GM21723 (cell line): Measurements from ENCODE around the gene IL32.
"Not testable (repeated sequence)": the region's sequence is repeated elsewhere in the genome, so short reads cannot be mapped to it uniquely, and the experiment has no call there.

ENCODE experiments used
- ATAC-seq: cut with Tn5 transposase; IDR thresholded peaks from one replicate; pipeline ENCODE4 v1.9.1; 2021; ENCODE audit warnings: mild to moderate bottlenecking, moderate library complexity; ENCODE audit not compliant: unreplicated experiment

Gene IL32

DNA sequence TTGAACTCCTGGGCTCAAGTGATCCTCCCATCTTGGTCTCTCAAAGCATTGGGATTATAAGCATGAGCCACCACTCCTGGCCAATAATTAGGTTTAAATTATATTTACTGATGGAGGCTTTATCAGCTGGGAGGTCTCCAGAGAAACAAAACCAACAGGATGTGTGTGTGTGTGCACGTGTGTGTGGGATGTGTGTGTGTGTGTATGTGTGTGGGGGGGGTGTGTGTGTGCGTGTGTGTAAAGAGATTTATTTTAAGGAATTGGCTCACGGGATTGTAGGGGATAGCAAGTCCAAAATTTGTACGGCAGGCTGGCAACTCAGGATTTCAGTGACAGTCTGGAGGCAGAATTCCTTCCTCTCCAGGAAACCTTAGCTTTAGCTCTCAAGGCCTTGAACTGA is 14.4 kb upstream of the IL32 start:
- no peak for ATAC-seq

- no peak for ATAC-seq
These were observed 13.9 kb upstream of the IL32 start for GRCh38 chr16:3051494-3051893.

- not testable (repeated sequence) for ATAC-seq
These were observed 12.7 kb upstream of the IL32 start for GRCh38 chr16:3052571-3053329.

- not testable (repeated sequence) for ATAC-seq
These were observed 12.1 kb upstream of the IL32 start for GRCh38 chr16:3053330-3053710.

GRCh38 chr16:3054965-3055733 is 10.3 kb upstream of the IL32 start:
- no peak for ATAC-seq

- not testable (repeated sequence) for ATAC-seq
These were observed 9.7 kb upstream of the IL32 start for GRCh38 chr16:3055734-3056115.

DNA sequence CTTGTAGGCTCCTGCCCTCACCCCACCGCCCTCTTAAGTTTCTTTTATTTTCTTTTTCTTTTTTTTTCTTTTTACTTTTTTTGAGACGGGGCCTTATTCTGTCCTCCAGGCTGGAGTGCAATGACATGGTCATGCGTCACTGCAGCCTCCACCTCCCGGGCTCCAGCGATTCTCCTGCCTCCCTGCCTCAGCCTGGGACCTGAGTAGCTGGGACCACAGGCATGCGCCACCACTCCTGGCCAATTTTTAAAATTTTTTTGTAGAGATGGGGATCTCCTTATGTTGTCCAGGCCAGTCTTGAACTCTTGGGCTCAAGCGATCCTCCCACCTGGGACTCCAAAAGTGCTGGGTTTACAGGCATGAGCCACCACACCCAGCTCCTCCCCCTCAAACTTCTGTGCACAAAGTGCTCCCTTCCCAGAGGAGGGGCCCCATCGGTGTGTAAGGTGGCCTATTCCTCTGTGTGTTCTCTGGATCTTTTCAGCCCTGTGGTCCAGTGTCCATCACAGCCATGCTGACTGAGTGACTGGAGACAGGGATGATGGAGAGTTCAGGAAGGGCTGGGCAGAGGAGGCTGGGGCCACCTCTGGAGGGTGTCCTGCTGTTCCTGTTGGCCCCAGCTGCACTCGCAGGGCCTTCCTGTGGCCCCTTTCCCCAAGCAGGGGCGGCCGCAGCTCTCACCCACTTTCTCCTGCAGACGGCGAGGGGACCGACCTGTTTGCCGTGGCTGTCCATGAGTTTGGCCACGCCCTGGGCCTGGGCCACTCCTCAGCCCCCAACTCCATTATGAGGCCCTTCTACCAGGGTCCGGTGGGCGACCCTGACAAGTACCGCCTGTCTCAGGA is 8.9 kb upstream of the IL32 start:
- no peak for ATAC-seq

- ATAC-seq, result no peak
These were observed 8.0 kb upstream of the IL32 start for GRCh38 chr16:3057181-3058138.

GRCh38 chr16:3058139-3059030 is 7.1 kb upstream of the IL32 start:
- peak; percentile 38 for ATAC-seq

DNA sequence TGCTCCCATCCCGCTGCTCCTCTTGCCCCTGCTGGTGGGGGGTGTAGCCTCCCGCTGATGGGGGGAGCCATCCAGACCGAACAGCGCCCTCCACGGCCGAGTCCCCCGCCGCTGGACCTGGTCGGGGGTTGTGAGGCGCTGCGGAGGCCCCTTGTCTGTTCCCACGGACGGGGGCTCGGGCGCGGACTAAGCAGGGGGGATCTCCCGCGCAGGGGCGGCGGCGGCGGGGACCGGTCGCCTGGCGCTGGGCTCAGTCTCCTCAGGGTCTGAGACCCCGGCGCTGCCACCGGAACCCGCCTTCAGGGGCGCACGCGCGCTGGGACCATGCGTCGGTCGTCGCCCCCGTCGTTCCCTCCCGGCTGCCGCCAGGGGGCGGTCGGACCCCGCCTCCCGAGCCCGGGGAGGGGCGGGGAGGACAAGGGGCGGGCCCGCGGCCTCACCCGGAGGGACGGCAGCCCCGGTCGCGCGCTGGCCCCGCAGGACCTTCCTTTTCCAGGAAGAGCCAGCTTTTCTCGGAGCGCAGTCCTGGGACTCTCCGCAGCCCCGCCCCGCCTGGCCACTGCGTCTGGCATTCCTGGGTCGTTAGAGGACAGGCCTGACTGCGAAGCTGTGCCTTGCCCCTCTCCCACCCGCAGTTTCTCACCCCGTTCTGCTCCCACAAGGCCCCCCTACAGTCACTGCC is 6.3 kb upstream of the IL32 start:
- peak; percentile 77 for ATAC-seq

GRCh38 chr16:3059723-3060242 is 5.7 kb upstream of the IL32 start:
- ATAC-seq, result peak; percentile 6

GRCh38 chr16:3060339-3061127 is 4.9 kb upstream of the IL32 start:
- ATAC-seq, result no peak

- ATAC-seq, result no peak
These were observed 2.9 kb upstream of the IL32 start for GRCh38 chr16:3062553-3062952.

DNA sequence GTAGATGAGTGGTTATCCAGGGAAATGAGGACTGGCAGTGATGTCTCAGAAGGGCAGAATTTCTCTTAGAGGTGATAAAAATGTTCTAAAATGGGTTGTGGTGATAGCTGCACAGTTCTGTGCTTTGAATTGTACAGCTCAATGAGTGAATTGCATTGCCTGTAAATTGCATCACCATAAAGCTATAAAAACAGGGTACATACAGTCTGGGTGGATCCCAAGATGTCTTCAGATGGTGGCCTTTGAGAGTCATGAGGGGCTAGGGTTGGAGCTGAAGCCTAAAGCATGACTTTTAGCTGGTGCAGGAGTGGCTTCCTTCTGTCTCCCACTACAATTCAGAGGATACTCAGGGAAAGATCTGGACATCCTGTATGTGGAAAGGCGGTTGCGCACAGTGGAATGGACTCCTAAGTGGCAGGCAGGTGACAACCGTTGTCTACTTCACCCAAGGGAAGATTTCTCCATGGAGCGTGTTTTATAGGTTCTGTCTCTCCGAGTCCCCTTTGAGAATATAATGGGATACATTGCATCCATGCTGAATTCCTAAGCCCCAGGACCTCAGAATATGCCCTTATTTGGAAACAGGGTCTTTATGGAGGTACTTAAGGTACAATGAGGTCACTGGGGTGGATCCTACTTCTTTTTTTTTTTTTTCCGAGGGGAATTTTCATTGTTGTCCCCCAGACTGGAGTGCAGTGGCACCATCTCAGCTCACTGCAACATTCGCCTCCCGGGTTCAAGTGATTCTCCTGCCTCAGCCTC is 1.6 kb upstream of the IL32 start:
- ATAC-seq, result no peak

DNA sequence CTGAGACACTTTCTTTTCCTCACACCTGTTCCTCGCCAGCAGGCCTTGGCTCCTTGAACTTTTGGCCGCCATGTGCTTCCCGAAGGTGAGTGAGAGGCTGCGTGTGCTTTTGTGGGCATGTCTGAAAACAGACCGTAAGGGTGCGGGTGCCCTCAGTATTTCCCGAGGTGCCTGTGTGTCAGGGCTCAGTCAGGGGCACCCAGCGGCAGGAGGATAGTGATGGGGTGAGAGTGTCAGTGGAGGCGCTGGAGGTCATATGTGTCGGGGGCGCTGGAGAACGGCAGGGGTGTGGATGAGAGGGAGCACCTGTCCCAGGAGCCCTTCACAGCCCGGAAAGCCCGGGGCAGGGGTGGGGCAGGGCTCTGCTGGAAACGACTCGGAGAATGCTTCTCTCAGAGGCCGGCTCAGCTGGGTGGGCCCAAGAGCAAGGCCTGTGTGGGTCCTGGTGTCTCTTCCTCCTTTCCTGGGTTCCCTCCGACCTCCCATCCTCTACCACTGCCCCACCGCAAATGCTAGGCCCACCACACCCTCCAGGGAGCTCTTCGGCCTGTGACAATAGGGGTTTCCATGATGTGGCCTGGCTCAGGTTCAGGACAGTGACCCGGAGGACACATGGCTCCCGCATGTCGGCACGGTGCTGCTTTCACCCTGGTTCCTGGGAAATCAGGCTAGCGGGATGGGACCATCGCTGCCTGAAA is 451 bp downstream of the IL32 start:
- no peak for ATAC-seq

DNA sequence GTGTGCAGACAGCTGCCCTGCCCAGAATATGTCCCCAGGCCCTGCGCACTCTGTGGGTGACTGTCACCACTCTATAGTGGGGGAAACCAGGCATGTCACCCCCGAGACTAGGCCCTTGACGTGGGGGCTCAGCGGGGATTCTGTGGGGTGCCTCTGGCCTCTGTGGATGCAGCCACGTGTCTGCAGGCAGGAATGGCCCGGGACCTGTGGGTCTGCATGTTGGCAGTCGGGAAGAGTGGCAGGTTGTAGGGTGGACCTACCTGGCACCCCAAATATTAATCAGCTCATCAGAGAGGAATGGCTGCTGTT is 954 bp downstream of the IL32 start:
- ATAC-seq, result no peak

DNA sequence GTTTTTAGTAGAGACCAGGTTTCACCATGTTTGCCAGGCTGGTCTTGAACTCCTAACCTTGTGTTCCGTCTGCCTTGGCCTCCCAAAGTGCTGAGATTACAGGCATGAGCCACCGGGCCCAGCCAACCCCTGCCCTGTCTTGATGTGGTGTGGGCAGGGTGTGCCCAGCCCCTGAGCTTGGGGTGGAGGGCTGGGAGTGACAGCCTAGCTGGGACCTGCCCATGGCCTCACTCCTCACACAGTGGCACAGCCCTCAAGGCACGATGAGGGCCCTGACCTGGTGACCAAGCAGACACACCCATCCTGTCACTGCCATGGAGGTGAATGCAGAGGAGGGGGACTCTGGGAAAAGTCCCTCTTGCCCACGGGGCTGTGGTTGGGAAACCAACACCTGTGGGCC is 3.0 kb downstream of the IL32 start:
- no peak for ATAC-seq
